Measurements from ENCODE around the gene RASSF1.

Gene RASSF1, protein sequence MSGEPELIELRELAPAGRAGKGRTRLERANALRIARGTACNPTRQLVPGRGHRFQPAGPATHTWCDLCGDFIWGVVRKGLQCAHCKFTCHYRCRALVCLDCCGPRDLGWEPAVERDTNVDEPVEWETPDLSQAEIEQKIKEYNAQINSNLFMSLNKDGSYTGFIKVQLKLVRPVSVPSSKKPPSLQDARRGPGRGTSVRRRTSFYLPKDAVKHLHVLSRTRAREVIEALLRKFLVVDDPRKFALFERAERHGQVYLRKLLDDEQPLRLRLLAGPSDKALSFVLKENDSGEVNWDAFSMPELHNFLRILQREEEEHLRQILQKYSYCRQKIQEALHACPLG

GRCh38 chr3:50340448-50341329 lies at the start of gene RASSF1:
Gene RASSF1 (minus strand): TSS chr3:50340836. CDS start chr3:50340805, 31 bp downstream.
- peak within 1 kb of the TSS; percentile 58 to 98 (median 96) for H3K27ac ChIP-seq
- H3K4me3 ChIP-seq = peak within 1 kb of the TSS; percentile 42 to 87 (median 61)

DNA sequence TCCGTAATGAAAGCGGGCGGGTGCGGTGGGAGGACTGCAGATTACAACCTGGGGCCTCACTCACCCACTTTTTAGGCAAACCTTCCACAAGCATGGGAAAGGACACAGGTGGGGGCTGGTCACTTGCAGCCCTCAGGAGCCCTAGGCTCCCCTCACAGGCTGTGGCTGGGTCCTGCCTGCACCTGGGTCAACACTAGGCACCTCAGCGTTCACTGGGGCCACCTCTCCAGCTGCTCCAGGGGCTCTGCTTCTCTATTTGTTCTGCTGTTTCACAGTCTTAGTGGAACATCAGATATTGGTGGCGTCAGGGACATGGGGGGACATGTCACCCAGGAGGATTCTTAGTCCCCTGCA lies 48.8 kb upstream of the RASSF1 start:
- Histone ChIP-seq H3K4me3 (no peak overlapping the region), H3K27ac (no peak overlapping the region)

GRCh38 chr3:50388720-50389413 lies 48.2 kb upstream of the RASSF1 start:
- Histone ChIP-seq H3K27ac (peak overlapping the region in 1 of 21 experiments; percentile 49), H3K4me3 (no peak overlapping the region)

DNA sequence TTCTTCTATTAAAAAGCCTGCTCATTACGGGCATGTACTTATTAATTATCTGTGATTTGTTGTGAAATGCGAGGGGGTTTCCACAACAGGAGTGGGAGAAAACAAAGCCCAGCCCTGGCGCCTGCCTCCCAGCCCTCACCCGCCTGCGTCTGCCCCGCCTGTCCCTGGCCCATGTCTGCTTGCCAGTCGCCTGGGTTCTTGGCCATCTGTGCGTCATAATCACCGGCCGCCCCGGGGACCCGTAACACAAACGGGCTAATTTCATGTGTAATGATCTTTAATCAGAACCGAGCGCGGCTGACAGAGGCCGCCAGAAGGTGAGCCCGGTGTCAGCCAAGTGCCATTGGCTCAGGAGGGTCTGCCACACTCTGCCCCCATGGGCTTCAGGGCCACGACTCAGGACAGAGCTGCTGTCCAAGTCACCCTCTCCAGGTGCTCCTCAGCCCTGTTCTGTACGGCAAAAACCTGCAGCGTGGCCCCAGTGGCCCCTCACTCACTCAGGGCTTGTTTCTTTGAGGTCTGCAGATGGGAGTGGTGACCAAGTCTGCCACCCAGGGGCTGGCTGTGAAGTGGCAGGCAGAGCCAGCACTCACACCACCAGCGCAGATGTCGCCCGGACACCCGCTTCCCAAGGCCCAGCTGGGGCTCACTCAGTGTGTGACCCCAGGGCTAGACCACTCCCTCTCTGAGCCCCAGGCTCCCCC lies 47.5 kb upstream of the RASSF1 start:
- peak overlapping the region in 1 of 21 experiments; percentile 49 for H3K27ac ChIP-seq
- H3K4me3 ChIP-seq = no peak overlapping the region

DNA sequence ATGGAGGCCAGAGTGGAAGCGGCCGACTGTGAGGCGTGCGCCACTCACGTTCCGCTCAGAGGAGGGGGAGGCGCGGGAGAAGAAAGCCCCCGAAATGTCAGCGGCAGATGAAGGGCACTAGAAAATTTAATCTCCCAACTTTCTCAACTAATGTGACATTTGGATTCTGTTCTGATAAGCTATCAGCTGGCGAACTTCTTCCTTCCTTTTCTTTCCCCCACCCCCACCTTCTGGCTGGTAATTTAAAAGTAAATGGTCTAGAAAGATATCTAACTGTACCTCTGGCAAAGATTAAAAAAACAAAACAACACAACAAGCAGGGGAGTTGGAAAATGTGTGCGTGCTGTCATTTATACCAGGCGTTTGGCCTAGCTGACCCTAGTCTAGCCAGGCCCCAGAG lies 45.1 kb upstream of the RASSF1 start:
- Histone ChIP-seq H3K27ac (no peak overlapping the region), H3K4me3 (no peak overlapping the region)

DNA sequence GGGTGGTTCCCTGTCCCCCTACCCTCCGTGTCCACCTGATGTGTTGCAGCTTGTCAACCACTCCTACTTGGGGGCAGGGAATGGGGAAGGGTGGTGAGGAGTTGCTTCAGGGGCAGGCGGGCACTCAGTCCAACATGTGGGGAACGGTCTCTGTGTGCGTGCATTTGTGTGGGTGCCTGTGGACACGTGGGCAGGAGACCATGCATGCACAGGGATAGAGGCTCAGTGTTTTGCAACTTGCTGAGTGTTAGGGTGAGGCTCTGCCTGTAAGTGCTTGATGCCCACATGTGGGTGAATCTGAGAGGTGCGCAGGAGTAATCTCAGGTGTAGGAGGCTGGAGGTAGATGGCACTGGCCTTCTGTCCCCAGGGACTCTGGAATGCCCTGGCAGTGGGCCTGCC lies 43.1 kb upstream of the RASSF1 start:
- peak overlapping the region in 1 of 21 experiments; percentile 3 for H3K27ac ChIP-seq
- H3K4me3 ChIP-seq = no peak overlapping the region

- Histone ChIP-seq H3K4me3 (no peak overlapping the region), H3K27ac (peak overlapping the region in 1 of 21 experiments; percentile 3)
Observed at GRCh38 chr3:50382722-50383121, 42.1 kb upstream of the RASSF1 start.

DNA sequence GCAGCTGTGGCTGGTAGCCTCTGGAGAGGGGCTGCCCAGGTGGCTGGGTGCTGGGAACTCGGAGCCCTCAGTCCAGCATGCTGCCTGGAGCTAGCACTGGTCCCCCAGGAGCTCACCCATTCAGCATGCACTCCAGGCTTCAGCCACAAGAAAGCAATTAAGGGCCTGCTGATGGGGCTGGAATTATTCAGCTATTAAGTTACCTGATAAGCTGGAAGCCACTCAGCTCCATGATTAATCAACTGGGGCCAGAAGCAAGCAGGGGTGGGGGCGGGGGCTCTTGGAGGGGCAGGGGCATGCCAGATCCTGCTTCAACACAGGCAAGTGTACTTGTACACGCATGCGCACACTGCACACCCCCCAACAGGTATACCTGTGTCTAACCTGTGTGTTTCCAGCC lies 40.7 kb upstream of the RASSF1 start:
- H3K27ac ChIP-seq = no peak overlapping the region
- no peak overlapping the region for H3K4me3 ChIP-seq

DNA sequence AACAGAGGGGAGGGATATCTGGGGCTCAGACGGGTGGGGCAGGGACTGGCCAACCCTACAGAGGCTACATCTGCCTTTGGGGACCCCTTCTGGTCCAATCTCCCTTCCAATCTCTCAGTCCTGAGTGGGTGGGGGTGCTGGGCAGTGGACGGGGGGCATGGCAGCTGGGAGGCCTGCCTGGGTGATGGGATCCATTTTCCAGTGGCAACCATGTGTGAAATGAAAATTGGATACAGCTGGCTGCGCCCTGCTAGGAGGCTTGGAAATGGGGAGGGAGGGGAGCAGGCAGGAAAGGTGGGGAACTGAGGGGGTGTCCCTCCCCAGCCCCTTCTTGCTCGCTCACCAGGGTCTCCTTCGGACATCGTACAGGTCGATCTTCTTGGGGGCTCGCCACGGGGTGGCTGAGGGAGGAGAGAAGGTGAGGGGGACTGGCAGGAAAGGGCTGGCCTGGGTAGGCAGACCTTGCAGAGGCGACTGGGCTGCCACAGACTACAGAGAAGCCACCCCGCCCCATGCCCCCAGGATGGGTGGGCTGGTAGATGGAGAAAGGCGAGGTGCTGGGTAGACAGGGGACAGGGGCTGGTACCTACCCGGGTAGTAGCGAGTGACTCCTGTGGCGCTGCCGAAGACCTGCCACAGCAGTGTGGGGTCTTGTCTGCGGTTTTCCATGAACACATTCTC lies 39.9 kb upstream of the RASSF1 start:
- no peak overlapping the region for H3K27ac ChIP-seq
- H3K4me3 ChIP-seq = no peak overlapping the region

DNA sequence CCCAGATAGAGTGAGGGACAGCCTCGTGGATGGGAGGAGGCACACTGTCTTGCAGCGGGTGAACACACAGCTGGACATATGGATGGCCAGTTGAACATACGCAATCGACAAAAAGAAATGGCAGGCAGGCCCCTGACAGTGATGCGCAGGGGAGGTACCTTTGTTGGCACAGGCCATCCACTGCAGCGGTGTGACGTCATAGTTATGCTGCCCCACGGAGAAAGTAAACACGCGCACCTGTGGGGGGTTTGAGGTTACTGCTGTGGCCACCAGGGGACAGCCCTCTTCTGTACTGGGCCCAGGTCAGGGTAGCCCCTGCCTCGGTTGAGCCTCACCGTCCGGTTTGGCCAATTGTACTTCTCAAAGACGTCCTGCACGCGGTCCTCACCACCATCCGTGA lies 38.1 kb upstream of the RASSF1 start:
- Histone ChIP-seq H3K4me3 (no peak overlapping the region), H3K27ac (no peak overlapping the region)

- Histone ChIP-seq H3K27ac (no peak overlapping the region), H3K4me3 (no peak overlapping the region)
Observed at GRCh38 chr3:50378024-50378423, 37.4 kb upstream of the RASSF1 start.

- Histone ChIP-seq H3K4me3 (no peak overlapping the region), H3K27ac (no peak overlapping the region)
Observed at GRCh38 chr3:50375258-50375931, 34.8 kb upstream of the RASSF1 start.

DNA sequence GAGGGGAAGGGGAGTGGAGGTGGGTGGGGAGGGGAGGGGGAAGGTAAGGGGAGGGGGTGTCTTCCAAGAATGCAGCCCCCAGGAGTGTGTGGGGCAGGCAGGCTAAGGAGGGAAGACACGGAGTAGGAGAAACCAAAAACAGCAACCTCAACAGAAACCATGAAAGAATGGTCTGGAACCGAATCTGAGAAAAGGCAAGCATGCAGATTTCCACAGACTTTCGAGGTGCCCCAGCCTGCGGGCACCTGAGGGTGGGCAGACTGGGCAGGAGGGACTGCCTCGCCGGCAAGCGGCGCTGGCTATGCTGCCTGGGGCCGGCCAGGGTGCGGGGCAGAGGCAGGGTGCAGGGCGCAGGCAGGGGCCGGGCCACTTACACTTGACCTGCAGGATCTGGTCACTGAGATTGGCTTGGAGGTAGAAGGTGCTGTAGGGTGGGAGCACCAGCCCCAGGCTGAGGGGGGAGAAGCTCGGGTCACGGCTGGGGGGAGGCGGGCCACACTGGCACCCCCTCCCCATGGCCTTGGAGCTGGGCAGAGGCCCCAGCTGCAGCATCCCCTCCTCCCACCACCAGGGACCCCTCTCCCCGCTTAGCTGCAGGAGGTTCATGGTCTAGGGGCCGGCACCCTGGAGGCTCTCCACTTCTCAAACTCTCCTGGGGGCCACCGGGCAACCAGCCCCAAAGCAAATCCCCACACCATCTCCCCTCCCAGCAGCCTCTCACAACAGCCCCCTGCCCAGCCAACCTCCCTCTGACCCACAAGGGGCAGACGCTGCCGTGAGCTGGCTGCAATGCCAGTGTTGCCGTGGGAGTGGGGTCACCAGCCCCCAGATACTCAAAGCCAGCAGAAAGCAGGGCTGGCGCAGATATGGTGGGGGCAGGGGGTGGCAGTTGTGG lies 34.0 kb upstream of the RASSF1 start:
- Histone ChIP-seq H3K27ac (no peak overlapping the region), H3K4me3 (no peak overlapping the region)

DNA sequence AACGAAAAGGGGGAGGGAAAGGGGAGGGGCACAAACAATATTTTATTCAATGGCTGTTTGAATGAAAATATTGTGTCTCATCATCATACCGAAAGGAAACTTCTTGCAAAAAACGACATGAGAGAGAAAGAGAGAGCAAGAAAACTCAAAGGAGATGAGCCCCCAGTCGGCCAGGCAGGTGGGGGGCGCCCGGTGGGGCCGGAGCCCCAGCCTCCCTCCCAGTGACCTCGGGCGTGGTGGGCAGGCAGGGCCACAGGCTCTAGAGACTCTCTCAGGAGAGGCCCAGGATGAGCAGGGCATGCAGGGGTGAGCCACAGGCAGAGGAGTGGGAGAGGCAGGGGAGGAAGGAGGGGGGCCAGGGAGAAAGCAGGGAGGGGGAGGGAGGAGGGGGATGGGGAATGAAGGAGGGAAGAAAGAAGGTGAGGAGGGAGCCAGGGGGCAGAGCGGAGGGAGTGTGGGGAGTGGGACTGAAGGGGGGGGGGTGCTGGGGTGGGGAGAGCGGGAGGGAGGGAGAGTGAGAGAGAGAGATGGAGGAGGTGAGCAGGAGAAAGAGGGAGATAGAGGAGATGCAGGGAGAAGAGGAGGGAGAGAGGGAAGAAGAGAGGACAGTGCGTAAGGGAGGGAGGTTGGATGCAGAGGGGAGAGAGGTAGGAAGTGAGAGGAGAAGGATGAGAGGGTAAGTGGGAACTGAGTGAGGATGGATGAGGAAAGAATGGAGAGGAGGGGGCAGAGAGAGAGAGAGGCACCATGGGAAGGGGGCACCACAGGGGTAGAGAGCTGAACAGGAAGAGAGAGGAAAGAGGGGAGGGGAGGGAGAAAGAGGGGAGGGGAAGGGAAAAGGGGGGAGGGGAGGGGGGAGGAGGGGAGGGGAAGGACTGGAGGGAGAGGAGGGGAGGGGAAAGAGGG lies 32.8 kb upstream of the RASSF1 start:
- Histone ChIP-seq H3K4me3 (no peak overlapping the region), H3K27ac (no peak overlapping the region)

DNA sequence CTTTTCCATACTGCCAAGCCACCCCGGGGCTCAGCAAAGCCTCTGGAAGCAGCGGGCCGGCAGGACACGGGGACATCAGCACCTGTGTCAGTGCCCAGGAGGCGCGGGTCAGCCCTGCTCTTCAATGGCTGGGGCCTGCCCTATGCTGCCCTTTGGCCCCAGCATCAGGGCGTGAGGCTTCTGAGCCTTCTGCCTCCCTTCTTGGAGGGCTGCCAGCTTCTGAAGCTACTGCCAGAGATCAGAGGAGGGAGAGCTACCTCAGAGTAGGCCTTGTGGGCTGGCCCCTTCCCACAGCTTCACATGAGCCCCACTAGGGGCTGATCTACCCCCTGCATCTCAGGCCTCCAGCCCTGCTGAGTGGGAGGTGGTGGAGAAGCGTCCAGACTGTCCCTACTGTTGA lies 31.7 kb upstream of the RASSF1 start:
- no peak overlapping the region for H3K27ac ChIP-seq

GRCh38 chr3:50371133-50371685 lies 30.6 kb upstream of the RASSF1 start:
- no peak overlapping the region for H3K4me3 ChIP-seq
- no peak overlapping the region for H3K27ac ChIP-seq

More for the DNA sequence above, 31.7 kb upstream of the RASSF1 start:
- H3K4me3 ChIP-seq = no peak overlapping the region
